ENCODE results near the gene NAT10. TPM values are rescaled to one million over a fixed set of nuclear protein-coding genes. Genes with fewer than 3 reads are reported as not detected.

Gene NAT10
- polyA plus RNA-seq, 4 donors, result 8.9 to 36.3 (median 20.6) TPM

DNA sequence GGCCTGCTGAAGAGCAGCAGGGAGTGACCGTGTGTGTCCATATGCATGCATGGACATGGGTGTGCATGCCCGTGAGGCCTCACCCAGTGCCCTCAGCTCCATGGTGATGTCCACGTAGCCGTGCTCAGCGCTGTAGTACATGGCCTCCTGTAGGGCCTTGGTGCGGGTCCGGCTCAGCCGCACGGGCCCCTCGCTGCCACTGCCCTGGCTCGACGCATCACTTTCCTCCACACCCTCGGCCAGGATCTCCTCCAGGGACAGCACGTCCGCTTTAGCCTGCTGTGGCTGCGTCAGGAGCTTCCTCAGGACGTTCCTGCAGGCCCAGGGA is 57.0 kb downstream of the NAT10 start:
- FAIRE-seq (no peak), DNase-seq (no peak)
- 92 to 97% (median 93%) methylated on average over 17 of the region's 17 CpGs for WGBS, 3 donors
- Histone ChIP-seq H3K4me3 (ENCODE audit: low read depth in 1 of 3, low read length in 3 of 3) (no peak overlapping the region), H3K4me1 (ENCODE audit: control insufficient read depth in 3 of 3, insufficient read depth in 2 of 3, low read depth in 1 of 3, low read length in 2 of 3) (no peaks in the 10 kb centered on the region), H3K27ac (ENCODE audit: low read depth in 1 of 3, low read length in 2 of 3) (no peak overlapping the region), H3K9me3 (ENCODE audit: control insufficient read depth in 2 of 2, insufficient read depth in 1 of 2, low read depth in 1 of 2, low read length in 1 of 2) (no peaks in the 10 kb centered on the region), H3K36me3 (ENCODE audit: control insufficient read depth in 3 of 3, insufficient read depth in 2 of 3, low read depth in 1 of 3, low read length in 3 of 3) (peaks cover 0 to 32% (median 25%) of the 10 kb centered on the region in 3 donors), H3K27me3 (ENCODE audit: control insufficient read depth in 3 of 3, insufficient read depth in 3 of 3, low read length in 3 of 3) (peaks cover 0 to 1% (median 0%) of the 10 kb centered on the region in 3 donors)

DNA sequence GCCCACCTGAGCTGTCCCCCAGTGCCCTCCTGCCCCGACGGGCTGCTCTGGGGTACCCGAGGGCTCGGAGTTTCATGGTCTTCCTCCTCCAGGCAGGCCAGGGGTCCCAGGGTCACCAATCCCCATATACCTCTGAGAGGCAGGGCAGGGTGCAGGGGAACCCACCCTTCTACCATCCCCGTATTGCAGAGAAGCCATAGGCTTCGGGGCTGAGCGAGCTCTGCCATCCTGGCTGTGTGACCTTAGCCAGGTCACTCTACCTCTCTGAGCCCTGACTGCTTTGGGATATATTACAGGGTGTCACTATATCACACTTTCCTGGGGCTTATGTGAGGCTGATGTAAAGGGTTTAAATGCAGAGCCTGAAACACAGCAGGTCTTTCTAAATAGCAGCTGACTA is 57.4 kb downstream of the NAT10 start:
- Histone ChIP-seq H3K4me1 (ENCODE audit: control insufficient read depth in 3 of 3, insufficient read depth in 2 of 3, low read depth in 1 of 3, low read length in 2 of 3) (no peaks in the 10 kb centered on the region), H3K27ac (ENCODE audit: low read depth in 1 of 3, low read length in 2 of 3) (no peak overlapping the region), H3K27me3 (ENCODE audit: control insufficient read depth in 3 of 3, insufficient read depth in 3 of 3, low read length in 3 of 3) (peaks cover 0 to 2% (median 0%) of the 10 kb centered on the region in 3 donors)

DNA sequence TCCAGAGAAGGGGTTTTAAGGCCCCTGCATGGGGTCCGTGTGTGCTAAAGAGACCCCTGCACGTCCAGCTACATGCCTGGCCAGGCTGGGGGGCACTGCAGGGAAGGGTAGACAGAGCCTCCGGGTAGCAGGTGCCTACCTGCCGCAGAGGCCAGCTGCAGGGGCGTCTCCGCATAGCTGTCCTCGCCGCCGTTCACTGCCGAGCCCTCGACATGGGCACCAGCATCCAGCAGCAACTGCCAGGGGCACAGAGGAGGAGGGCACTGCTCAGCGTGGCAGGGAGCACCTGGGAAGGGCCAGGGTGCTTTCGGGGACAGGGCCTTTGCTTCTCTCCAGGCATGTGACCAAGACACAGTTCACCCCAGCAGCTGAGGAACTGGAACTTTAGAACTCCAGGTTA is 59.7 kb downstream of the NAT10 start:
- Histone ChIP-seq H3K27me3 (ENCODE audit: control insufficient read depth in 3 of 3, insufficient read depth in 3 of 3, low read length in 3 of 3) (peaks cover 0 to 5% (median 0%) of the 10 kb centered on the region in 3 donors), H3K4me3 (ENCODE audit: low read depth in 1 of 3, low read length in 3 of 3) (no peak overlapping the region), H3K9me3 (ENCODE audit: control insufficient read depth in 2 of 2, insufficient read depth in 1 of 2, low read depth in 1 of 2, low read length in 1 of 2) (no peaks in the 10 kb centered on the region), H3K4me1 (ENCODE audit: control insufficient read depth in 3 of 3, insufficient read depth in 2 of 3, low read depth in 1 of 3, low read length in 2 of 3) (no peaks in the 10 kb centered on the region), H3K27ac (ENCODE audit: low read depth in 1 of 3, low read length in 2 of 3) (no peak overlapping the region), H3K36me3 (ENCODE audit: control insufficient read depth in 3 of 3, insufficient read depth in 2 of 3, low read depth in 1 of 3, low read length in 3 of 3) (peaks cover 0 to 25% (median 22%) of the 10 kb centered on the region in 3 donors)
- DNase-seq (no peak), FAIRE-seq (no peak)
- WGBS, 3 donors, result 87 to 91% (median 90%) methylated on average over 13 of the region's 13 CpGs

More for the DNA sequence above, 57.4 kb downstream of the NAT10 start:
- Histone ChIP-seq H3K4me3 (ENCODE audit: low read depth in 1 of 3, low read length in 3 of 3) (no peak overlapping the region), H3K36me3 (ENCODE audit: control insufficient read depth in 3 of 3, insufficient read depth in 2 of 3, low read depth in 1 of 3, low read length in 3 of 3) (peaks cover 0 to 31% (median 27%) of the 10 kb centered on the region in 3 donors), H3K9me3 (ENCODE audit: control insufficient read depth in 2 of 2, insufficient read depth in 1 of 2, low read depth in 1 of 2, low read length in 1 of 2) (no peaks in the 10 kb centered on the region)
- DNase-seq (no peak), FAIRE-seq (no peak)
- WGBS, 3 donors, result 95 to 96% (median 95%) methylated on average over 7 of the region's 7 CpGs

DNA sequence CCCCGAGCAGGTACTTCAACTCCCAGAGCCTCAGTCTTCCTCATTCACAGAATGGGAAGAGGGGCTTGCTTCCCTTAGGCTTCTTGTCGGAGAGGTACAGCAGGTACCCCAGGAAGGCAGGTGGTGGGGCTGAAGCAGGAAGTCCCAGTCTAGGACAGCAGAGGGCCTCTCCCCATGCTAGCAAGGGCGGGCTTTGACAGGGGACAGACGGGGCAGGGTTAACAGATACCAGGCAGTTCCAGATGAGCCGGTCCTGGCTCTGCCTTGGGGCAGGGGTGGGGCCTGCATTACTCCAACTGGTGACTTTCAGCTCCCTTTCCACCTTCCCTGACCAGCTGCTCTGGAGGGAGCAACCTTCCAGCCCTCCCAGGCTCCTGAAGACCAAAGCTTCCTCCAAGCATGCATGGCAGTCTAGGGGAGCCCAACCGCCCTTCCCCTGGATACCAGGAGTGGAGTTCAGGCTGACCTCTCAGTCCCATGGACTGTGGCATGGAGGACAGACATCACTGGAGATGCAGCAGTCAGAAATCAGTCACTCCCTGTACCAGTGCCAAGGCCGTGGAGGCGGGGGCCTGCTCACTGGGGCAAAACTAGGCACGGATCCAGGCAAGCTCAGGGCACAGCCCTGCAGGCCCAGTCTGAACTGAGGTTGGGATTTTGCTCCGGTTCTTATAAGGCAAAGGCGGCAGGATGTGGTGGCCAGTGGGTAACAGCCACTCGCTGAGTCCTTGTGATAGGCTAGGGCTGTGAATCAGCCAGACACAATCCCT is 60.5 kb downstream of the NAT10 start:
- Histone ChIP-seq H3K4me3 (ENCODE audit: low read depth in 1 of 3, low read length in 3 of 3) (no peak overlapping the region), H3K27me3 (ENCODE audit: control insufficient read depth in 3 of 3, insufficient read depth in 3 of 3, low read length in 3 of 3) (peaks cover 0 to 5% (median 0%) of the 10 kb centered on the region in 3 donors), H3K36me3 (ENCODE audit: control insufficient read depth in 3 of 3, insufficient read depth in 2 of 3, low read depth in 1 of 3, low read length in 3 of 3) (peaks cover 0 to 26% (median 20%) of the 10 kb centered on the region in 3 donors), H3K9me3 (ENCODE audit: control insufficient read depth in 2 of 2, insufficient read depth in 1 of 2, low read depth in 1 of 2, low read length in 1 of 2) (no peaks in the 10 kb centered on the region), H3K4me1 (ENCODE audit: control insufficient read depth in 3 of 3, insufficient read depth in 2 of 3, low read depth in 1 of 3, low read length in 2 of 3) (no peaks in the 10 kb centered on the region), H3K27ac (ENCODE audit: low read depth in 1 of 3, low read length in 2 of 3) (no peak overlapping the region)
- 63 to 77% (median 69%) methylated on average over 12 of the region's 12 CpGs for WGBS, 3 donors
- DNase-seq (no peak), FAIRE-seq (no peak)

DNA sequence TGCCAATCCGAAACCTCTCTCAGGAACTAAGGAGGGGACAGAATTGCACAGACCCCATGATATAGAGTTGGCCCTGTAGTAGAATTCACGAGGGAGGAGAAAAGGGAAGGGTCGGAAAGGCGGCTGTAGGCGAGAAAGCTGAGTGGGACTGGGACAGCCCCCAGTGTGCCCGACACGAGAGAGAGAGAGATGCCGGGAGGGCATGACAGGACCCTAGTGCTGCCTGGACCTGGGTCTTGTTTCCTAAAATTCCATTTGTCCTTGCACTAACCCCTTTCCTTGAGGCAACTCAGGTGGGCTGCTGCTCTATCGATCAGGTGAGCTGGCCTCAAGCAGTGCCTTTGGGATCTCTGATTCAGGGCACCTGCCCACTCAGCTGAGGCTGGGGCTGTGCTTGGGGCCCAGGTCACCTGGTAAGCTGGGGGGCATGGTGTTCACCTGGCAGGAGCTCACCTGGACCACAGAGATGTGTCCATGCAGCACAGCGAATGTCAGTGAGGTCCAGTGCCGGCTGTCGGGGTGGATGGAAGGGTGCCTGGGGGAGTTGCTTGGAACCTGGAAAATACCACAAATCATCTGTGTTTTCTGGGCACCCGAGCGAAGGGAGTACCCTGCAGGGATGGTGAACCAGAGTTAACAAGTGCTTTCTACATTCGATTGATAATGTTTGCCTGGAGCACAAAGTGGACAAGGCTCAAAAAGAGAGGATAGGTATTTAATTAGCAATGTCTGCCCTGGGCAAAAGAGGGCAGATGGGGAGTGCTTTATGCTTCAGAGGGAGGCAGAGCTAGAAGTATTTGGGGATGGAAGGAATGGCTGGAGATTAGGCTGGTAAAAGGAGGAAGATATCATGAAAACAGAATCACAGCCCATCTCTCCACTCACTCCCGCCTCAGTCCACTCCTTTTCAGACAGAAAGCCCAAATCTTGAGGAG is 61.6 kb downstream of the NAT10 start:
- Histone ChIP-seq H3K9me3 (ENCODE audit: control insufficient read depth in 2 of 2, insufficient read depth in 1 of 2, low read depth in 1 of 2, low read length in 1 of 2) (no peaks in the 10 kb centered on the region), H3K36me3 (ENCODE audit: control insufficient read depth in 3 of 3, insufficient read depth in 2 of 3, low read depth in 1 of 3, low read length in 3 of 3) (peaks cover 0 to 26% (median 15%) of the 10 kb centered on the region in 3 donors), H3K4me1 (ENCODE audit: control insufficient read depth in 3 of 3, insufficient read depth in 2 of 3, low read depth in 1 of 3, low read length in 2 of 3) (no peaks in the 10 kb centered on the region), H3K27me3 (ENCODE audit: control insufficient read depth in 3 of 3, insufficient read depth in 3 of 3, low read length in 3 of 3) (peaks cover 0 to 8% (median 0%) of the 10 kb centered on the region in 3 donors), H3K27ac (ENCODE audit: low read depth in 1 of 3, low read length in 2 of 3) (no peak overlapping the region), H3K4me3 (ENCODE audit: low read depth in 1 of 3, low read length in 3 of 3) (no peak overlapping the region)
- 95 to 97% (median 96%) methylated on average over 16 of the region's 16 CpGs for WGBS, 3 donors
- FAIRE-seq, result no peak
- no peak for DNase-seq

DNA sequence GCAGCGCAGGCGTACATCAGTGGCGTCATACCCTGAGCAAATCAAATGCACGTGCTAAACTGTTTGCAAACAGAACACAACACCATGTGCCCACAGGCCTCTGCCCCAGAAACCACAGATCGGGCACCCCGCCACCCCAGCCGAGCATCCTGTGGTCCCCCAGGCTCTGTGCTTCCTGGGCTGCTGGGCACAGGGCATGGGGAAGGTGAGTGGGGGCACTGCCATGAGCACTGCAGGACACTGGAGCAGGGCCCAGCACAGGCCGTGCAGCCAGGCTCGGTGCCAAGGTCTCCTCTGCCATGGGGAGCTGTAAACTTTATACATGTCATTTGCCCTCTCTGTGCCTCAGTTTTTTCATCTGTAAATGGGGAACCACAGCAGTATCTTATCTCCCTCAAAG is 62.5 kb downstream of the NAT10 start:
- peaks cover 0 to 30% (median 8%) of the 10 kb centered on the region in 3 donors for H3K36me3 ChIP-seq (ENCODE audit: control insufficient read depth in 3 of 3, insufficient read depth in 2 of 3, low read depth in 1 of 3, low read length in 3 of 3)
- WGBS, 3 donors, result 87 to 92% (median 90%) methylated on average over 9 of the region's 9 CpGs

DNA sequence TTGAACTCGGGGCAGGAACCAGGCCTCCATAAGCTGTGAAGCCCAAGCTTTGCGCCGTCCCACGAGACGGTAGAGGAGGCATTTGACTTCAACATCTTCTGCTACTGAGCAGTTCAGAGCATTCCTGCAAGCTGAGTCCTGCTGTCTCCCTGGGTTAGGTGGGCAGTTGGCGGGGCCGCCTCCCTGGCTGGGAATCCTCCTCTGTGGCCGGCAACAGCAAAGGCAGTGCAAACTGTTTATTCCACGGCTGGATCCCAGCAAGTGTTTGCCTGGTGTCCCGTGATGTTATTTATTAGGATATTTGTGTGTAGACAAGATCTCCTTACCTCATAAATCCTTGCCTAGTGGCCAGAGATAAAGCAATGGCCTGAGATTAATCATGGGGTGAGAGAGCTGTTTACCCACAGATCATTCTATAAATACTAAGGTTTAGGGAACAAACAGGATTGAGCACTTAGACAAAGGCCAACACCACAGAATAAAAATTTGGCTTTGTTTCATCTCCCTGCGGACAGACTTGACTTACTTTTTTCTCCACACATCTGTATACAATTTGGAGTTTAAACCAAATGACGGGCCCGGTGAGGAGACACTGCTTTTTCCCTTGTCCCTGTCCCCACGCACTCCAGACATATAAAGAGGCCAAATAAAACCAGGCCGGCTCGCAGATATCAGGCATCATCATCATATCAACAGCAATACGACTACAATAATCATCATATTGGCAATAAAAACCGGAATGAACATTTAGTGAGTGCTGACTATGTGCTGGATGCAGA is 63.4 kb downstream of the NAT10 start:
- 74 to 78% (median 75%) methylated on average over 18 of the region's 18 CpGs for WGBS, 3 donors
- peaks cover 0 to 15% (median 0%) of the 10 kb centered on the region in 3 donors for H3K27me3 ChIP-seq (ENCODE audit: control insufficient read depth in 3 of 3, insufficient read depth in 3 of 3, low read length in 3 of 3)
- no peaks in the 10 kb centered on the region for H3K4me1 ChIP-seq (ENCODE audit: control insufficient read depth in 3 of 3, insufficient read depth in 2 of 3, low read depth in 1 of 3, low read length in 2 of 3)
- H3K4me3 ChIP-seq (ENCODE audit: low read depth in 1 of 3, low read length in 3 of 3), result no peak overlapping the region
- H3K36me3 ChIP-seq (ENCODE audit: control insufficient read depth in 3 of 3, insufficient read depth in 2 of 3, low read depth in 1 of 3, low read length in 3 of 3), result peaks cover 0 to 28% (median 8%) of the 10 kb centered on the region in 3 donors
- FAIRE-seq (no peak), DNase-seq (no peak)
- H3K27ac ChIP-seq (ENCODE audit: low read depth in 1 of 3, low read length in 2 of 3), result no peak overlapping the region
- no peaks in the 10 kb centered on the region for H3K9me3 ChIP-seq (ENCODE audit: control insufficient read depth in 2 of 2, insufficient read depth in 1 of 2, low read depth in 1 of 2, low read length in 1 of 2)

More for the DNA sequence above, 62.5 kb downstream of the NAT10 start:
- H3K27ac ChIP-seq (ENCODE audit: low read depth in 1 of 3, low read length in 2 of 3), result no peak overlapping the region
- no peak overlapping the region for H3K4me3 ChIP-seq (ENCODE audit: low read depth in 1 of 3, low read length in 3 of 3)
- DNase-seq, result no peak
- peaks cover 0 to 10% (median 0%) of the 10 kb centered on the region in 3 donors for H3K27me3 ChIP-seq (ENCODE audit: control insufficient read depth in 3 of 3, insufficient read depth in 3 of 3, low read length in 3 of 3)
- no peak for FAIRE-seq
- H3K4me1 ChIP-seq (ENCODE audit: control insufficient read depth in 3 of 3, insufficient read depth in 2 of 3, low read depth in 1 of 3, low read length in 2 of 3), result no peaks in the 10 kb centered on the region
- no peaks in the 10 kb centered on the region for H3K9me3 ChIP-seq (ENCODE audit: control insufficient read depth in 2 of 2, insufficient read depth in 1 of 2, low read depth in 1 of 2, low read length in 1 of 2)

DNA sequence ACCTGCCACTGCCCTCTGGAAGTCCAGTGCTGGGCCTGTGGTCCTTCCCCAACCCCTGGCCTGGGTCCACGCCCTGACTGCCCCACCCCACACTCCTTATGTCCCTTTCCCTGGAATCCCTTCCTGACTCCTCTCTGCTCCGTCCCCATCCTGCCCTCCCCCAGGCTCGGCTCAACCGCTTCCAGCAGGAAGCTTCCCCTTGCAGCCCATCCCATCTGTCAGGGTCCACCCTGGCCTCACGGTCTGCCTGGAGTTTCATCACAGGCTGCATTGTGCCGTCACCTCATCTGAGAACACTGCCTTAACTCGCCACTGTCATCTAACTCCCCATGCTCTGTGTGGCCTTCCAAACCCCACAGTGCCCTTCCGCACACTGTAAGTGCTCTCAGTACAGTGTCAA is 64.3 kb downstream of the NAT10 start:
- 69 to 89% (median 77%) methylated on average over 8 of the region's 8 CpGs for WGBS, 3 donors
- DNase-seq, result no peak
- Histone ChIP-seq H3K36me3 (ENCODE audit: control insufficient read depth in 3 of 3, insufficient read depth in 2 of 3, low read depth in 1 of 3, low read length in 3 of 3) (peaks cover 0 to 28% (median 4%) of the 10 kb centered on the region in 3 donors), H3K4me1 (ENCODE audit: control insufficient read depth in 3 of 3, insufficient read depth in 2 of 3, low read depth in 1 of 3, low read length in 2 of 3) (peaks cover 0 to 3% (median 0%) of the 10 kb centered on the region in 3 donors), H3K9me3 (ENCODE audit: control insufficient read depth in 2 of 2, insufficient read depth in 1 of 2, low read depth in 1 of 2, low read length in 1 of 2) (no peaks in the 10 kb centered on the region), H3K4me3 (ENCODE audit: low read depth in 1 of 3, low read length in 3 of 3) (no peak overlapping the region), H3K27ac (ENCODE audit: low read depth in 1 of 3, low read length in 2 of 3) (no peak overlapping the region), H3K27me3 (ENCODE audit: control insufficient read depth in 3 of 3, insufficient read depth in 3 of 3, low read length in 3 of 3) (peaks cover 0 to 16% (median 0%) of the 10 kb centered on the region in 3 donors)
- FAIRE-seq, result no peak

Data from small intestine (tissue), 7 donors.